GM23338 (cell line): ENCODE measurements around the gene RABGAP1L. TPM values are rescaled to one million over a fixed set of nuclear protein-coding genes. Genes with fewer than 3 reads are reported as not detected.

ENCODE experiments used
- ATAC-seq: fragments of 200-7000 bp; cut with Tn5 transposase; 3 replicates; pipeline ENCODE4 v1.9.1; 2020
- DNase-seq: peaks from one replicate; pipeline ENCODE4 v3.0.0-alpha.2; 2015; ENCODE audit warnings: low spot score
- H2AFZ ChIP-seq: fragments of 200-600 bp; sonication (generic); 2 replicates; pipeline ENCODE4 v1.8.0; 2016; ENCODE audit warnings: antibody characterized with exemption, mild to moderate bottlenecking, moderate library complexity
- H3F3A ChIP-seq: fragments of 200-600 bp; sonication (generic); replicated peaks from 2 replicates; pipeline ENCODE4 v1.8.0; 2017; ENCODE audit warnings: antibody characterized with exemption, mixed run types, low read depth
- H3K27ac ChIP-seq: fragments of 200-600 bp; sonication (generic); 2 replicates; pipeline ENCODE4 v1.6.1; 2016; ENCODE audit warnings: low read depth
- H3K27me3 ChIP-seq: fragments of 200-600 bp; sonication (generic); 2 replicates; pipeline ENCODE4 v1.8.0; 2016; ENCODE audit warnings: mild to moderate bottlenecking, mixed run types, moderate library complexity; ENCODE audit not compliant: insufficient read depth
- H3K36me3 ChIP-seq: fragments of 200-600 bp; sonication (generic); 2 replicates; pipeline ENCODE4 v1.8.0; 2016; ENCODE audit warnings: mild to moderate bottlenecking; ENCODE audit not compliant: insufficient read depth
- H3K4me1 ChIP-seq: fragments of 200-600 bp; sonication (generic); 2 replicates; pipeline ENCODE4 v1.8.0; 2016; ENCODE audit warnings: mild to moderate bottlenecking, moderate library complexity; ENCODE audit not compliant: insufficient read depth
- H3K4me2 ChIP-seq: fragments of 200-600 bp; sonication (generic); 2 replicates; pipeline ENCODE4 v1.7.1; 2017; ENCODE audit warnings: mixed run types
- H3K4me3 ChIP-seq: fragments of 200-600 bp; sonication (generic); 2 replicates; pipeline ENCODE4 v1.6.1; 2016; ENCODE audit warnings: mixed run types
- H3K79me2 ChIP-seq: fragments of 200-600 bp; sonication (generic); replicated peaks from 2 replicates; pipeline ENCODE4 v1.8.0; 2017; ENCODE audit warnings: mild to moderate bottlenecking; ENCODE audit not compliant: insufficient read depth
- H3K9me2 ChIP-seq: fragments of 200-600 bp; sonication (generic); 2 replicates; pipeline ENCODE4 v1.8.0; 2017; ENCODE audit not compliant: insufficient read depth
- H4K20me1 ChIP-seq: fragments of 200-600 bp; sonication (generic); replicated peaks from 2 replicates; pipeline ENCODE4 v1.8.0; 2017; ENCODE audit warnings: mild to moderate bottlenecking; ENCODE audit not compliant: insufficient read depth
- H3K27ac Mint-ChIP-seq: 2 replicates; pipeline ENCODE4 v1.8.0; 2020; ENCODE audit warnings: inconsistent platforms, mild to moderate bottlenecking, moderate library complexity, mixed read lengths
- H3K27me3 Mint-ChIP-seq: 3 replicates; pipeline ENCODE4 v1.8.0; 2022; ENCODE audit warnings: low read depth, mild to moderate bottlenecking, moderate library complexity, mixed read lengths, inconsistent platforms; ENCODE audit not compliant: insufficient read depth, poor library complexity
- H3K36me3 Mint-ChIP-seq: 3 replicates; pipeline ENCODE4 v1.8.0; 2021; ENCODE audit warnings: low read depth, mild to moderate bottlenecking, inconsistent platforms, moderate library complexity, mixed read lengths
- H3K4me1 Mint-ChIP-seq: 3 replicates; pipeline ENCODE4 v1.8.0; 2020; ENCODE audit warnings: mild to moderate bottlenecking, inconsistent platforms, mixed read lengths
- H3K4me3 Mint-ChIP-seq: 3 replicates; pipeline ENCODE4 v1.8.0; 2021; ENCODE audit warnings: moderate library complexity, mild to moderate bottlenecking, inconsistent platforms, mixed read lengths
- H3K9me3 Mint-ChIP-seq: 3 replicates; pipeline ENCODE4 v1.8.0; 2020; ENCODE audit warnings: moderate library complexity, mild to moderate bottlenecking, inconsistent platforms, mixed read lengths
- CREB1 ChIP-seq: fragments of 250-450 bp; sonication (Bioruptor Pico); IDR thresholded peaks from 2 replicates; pipeline ENCODE4 v1.5.0; 2020; ENCODE audit warnings: low read depth, mild to moderate bottlenecking, moderate library complexity
- CTCF ChIP-seq, 2 experiments: fragments of 200-600 bp in 1 of 2; sonication (generic) in 1 of 2; conservative IDR thresholded peaks; 2 replicates each; pipeline versions ENCODE4 v1.5.1 to v1.6.1; 2016 to 2017; ENCODE audit warnings: antibody characterized with exemption in 2 of 2, low read depth in 2 of 2, mild to moderate bottlenecking in 2 of 2, moderate library complexity in 1 of 2
- ETS1 ChIP-seq: IDR thresholded peaks from 2 replicates; pipeline ENCODE4 v1.6.1; 2016; ENCODE audit warnings: antibody characterized with exemption
- EZH2 ChIP-seq: fragments of 200-600 bp; sonication (generic); IDR thresholded peaks from one replicate; pipeline ENCODE4 v1.8.0; 2017; ENCODE audit warnings: antibody characterized with exemption, mild to moderate bottlenecking, low read depth; ENCODE audit not compliant: unreplicated experiment
- EZH2phosphoT487 ChIP-seq: fragments of 200-600 bp; sonication (generic); IDR thresholded peaks from one replicate; pipeline ENCODE4 v1.8.1; 2018; ENCODE audit warnings: antibody characterized with exemption; ENCODE audit not compliant: unreplicated experiment
- JUNB ChIP-seq: IDR thresholded peaks from one replicate; pipeline ENCODE4 v1.6.1; 2016; ENCODE audit warnings: antibody characterized with exemption; ENCODE audit not compliant: unreplicated experiment
- NANOG ChIP-seq: IDR thresholded peaks from 2 replicates; pipeline ENCODE4 v1.6.1; 2016; ENCODE audit warnings: antibody characterized with exemption, borderline replicate concordance
- POLR2AphosphoS5 ChIP-seq: IDR thresholded peaks from 2 replicates; pipeline ENCODE4 v1.6.1; 2016; ENCODE audit warnings: antibody characterized with exemption, low read depth
- REST ChIP-seq: IDR thresholded peaks from one replicate; pipeline ENCODE4 v1.6.1; 2018; ENCODE audit warnings: antibody characterized with exemption; ENCODE audit not compliant: unreplicated experiment
- STAT1 ChIP-seq: IDR thresholded peaks from one replicate; pipeline ENCODE4 v1.6.1; 2016; ENCODE audit warnings: antibody characterized with exemption; ENCODE audit not compliant: unreplicated experiment
- ZNF114 ChIP-seq: fragments of 250-450 bp; sonication (Bioruptor Pico); IDR thresholded peaks from 2 replicates; pipeline ENCODE4 v1.5.0; 2020; ENCODE audit warnings: mild to moderate bottlenecking, moderate library complexity
- ZNF331 ChIP-seq: fragments of 250-450 bp; sonication (Bioruptor Pico); IDR thresholded peaks from 2 replicates; pipeline ENCODE4 v1.5.0; 2020; ENCODE audit warnings: low read depth, mild to moderate bottlenecking, moderate library complexity
- ZNF462 ChIP-seq: fragments of 250-450 bp; sonication (Bioruptor Pico); IDR thresholded peaks from 2 replicates; pipeline ENCODE4 v1.5.0; 2020; ENCODE audit warnings: mild to moderate bottlenecking, moderate library complexity
- polyA plus RNA-seq: library from polyadenylated mRNA; unstranded; fragments of >200 nt; fragmentation: Nextera tagmentation; extraction: Ambion mirVana; gene quantifications from 2 replicates; pipeline ENCODE4 v1.2.1, GENCODE V29; 2016
- total RNA-seq: library from RNA; depleted of rRNA; stranded (reverse); fragments of >200 nt; shearing (Covaris generic); gene quantifications from 2 replicates; pipeline ENCODE4 v1.2.3, GENCODE V29; 2014

RABGAP1L gene
- total and polyA plus RNA-seq, 2 experiments from 2014 or later, result 83.2 to 136 TPM

GRCh38 chr1:174197088-174197487 is 37.8 kb downstream of the RABGAP1L start:
- no peak overlapping the region for H3K27ac Mint-ChIP-seq
- no peaks in the 10 kb centered on the region for H3K4me1 Mint-ChIP-seq
- TF ChIP-seq STAT1, result no peak
- TF ChIP-seq JUNB, result no peak
- no peak for TF ChIP-seq CTCF (conservative IDR thresholded peaks at IDR 0.05; ENCODE audit: low read depth in 2 of 2)
- no peak for TF ChIP-seq REST
- no peak for TF ChIP-seq ETS1
- TF ChIP-seq ZNF462 (CRISPR knock-in tag), result no peak
- TF ChIP-seq POLR2AphosphoS5, result no peak
- no peak for TF ChIP-seq NANOG
- TF ChIP-seq EZH2phosphoT487, result no peak
- no peak for TF ChIP-seq EZH2
- no peak for TF ChIP-seq ZNF114
- TF ChIP-seq CREB1, result no peak
- no peak for TF ChIP-seq ZNF331
- H4K20me1 ChIP-seq, result no peaks in the 10 kb centered on the region
- H3K4me1 ChIP-seq, result no peaks in the 10 kb centered on the region
- H3K9me2 ChIP-seq, result no peaks in the 10 kb centered on the region
- H3K27me3 Mint-ChIP-seq, result peaks cover 3% of the 10 kb centered on the region
- no peak for DNase-seq
- no peak overlapping the region for H2AFZ ChIP-seq
- H3K9me3 Mint-ChIP-seq, result no peaks in the 10 kb centered on the region
- no peak overlapping the region for H3K4me3 Mint-ChIP-seq
- H3K4me3 ChIP-seq, result no peak overlapping the region
- H3K27ac ChIP-seq, result no peak overlapping the region
- ATAC-seq, result no peak
- no peaks in the 10 kb centered on the region for H3F3A ChIP-seq
- H3K36me3 Mint-ChIP-seq, result no peaks in the 10 kb centered on the region
- H3K79me2 ChIP-seq, result no peaks in the 10 kb centered on the region; the same call in 1 of the 2 replicates
- no peaks in the 10 kb centered on the region for H3K27me3 ChIP-seq
- no peak overlapping the region for H3K4me2 ChIP-seq
- no peaks in the 10 kb centered on the region for H3K36me3 ChIP-seq
